ENCODE data around the gene APRT.

APRT gene, protein sequence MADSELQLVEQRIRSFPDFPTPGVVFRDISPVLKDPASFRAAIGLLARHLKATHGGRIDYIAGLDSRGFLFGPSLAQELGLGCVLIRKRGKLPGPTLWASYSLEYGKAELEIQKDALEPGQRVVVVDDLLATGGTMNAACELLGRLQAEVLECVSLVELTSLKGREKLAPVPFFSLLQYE

DNA sequence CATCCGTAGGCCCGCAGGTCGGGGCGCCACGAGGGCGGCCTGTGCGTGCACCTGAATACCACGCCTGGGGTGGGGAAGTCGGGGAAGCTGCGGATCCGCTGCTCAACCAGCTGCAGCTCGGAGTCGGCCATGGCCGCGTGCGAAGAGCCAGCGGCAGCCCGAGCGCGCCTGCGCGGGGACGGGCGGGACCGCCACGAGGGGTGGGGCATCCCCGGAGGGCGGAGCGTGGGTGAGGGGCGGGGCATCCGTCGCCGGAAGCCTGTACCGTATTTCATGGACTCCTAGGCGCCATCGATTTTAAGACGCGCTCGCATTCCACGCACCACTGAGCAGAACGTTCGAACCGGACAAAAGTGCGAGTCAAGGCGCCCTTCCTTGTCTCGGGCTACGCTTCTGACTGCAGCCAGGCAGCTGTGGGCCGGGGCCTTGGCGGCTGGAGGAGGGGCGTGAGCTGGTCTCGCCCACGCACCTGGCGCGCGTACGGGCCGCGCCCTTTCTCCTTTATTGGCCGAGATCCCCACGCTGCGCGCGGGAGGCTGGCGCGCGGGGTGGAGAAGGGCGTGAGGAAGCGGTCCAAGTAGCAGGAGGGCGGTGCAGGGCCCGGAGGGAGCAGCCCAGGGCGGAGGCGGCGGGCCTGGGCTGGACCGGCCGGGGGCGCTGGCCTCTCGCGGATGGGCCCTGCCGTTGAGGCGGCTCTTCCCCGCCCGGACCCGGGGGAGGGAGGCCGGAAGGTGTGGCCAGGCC, at the start of gene APRT:
TSS of gene APRT (minus strand) at position 160 of the 744 bp plus-strand sequence. CDS start at position 131, 29 bp downstream.
- H3K4me3 Mint-ChIP-seq, result peak within 1 kb of the TSS; percentile 94
- peak within 1 kb of the TSS; percentile 99 for H3K27ac Mint-ChIP-seq
- H3K36me3 Mint-ChIP-seq (ENCODE audit: low read depth), result peaks cover 25% of the 10 kb centered on the region
- no peaks in the 10 kb centered on the region for H3K9me3 Mint-ChIP-seq
- H3K27me3 Mint-ChIP-seq (ENCODE audit: low read depth), result no peaks in the 10 kb centered on the region
- H3K4me1 Mint-ChIP-seq (ENCODE audit: low read depth), result peaks cover 13% of the 10 kb centered on the region
- peak; percentile 95 for DNase-seq (ENCODE audit: low spot score)

DNA sequence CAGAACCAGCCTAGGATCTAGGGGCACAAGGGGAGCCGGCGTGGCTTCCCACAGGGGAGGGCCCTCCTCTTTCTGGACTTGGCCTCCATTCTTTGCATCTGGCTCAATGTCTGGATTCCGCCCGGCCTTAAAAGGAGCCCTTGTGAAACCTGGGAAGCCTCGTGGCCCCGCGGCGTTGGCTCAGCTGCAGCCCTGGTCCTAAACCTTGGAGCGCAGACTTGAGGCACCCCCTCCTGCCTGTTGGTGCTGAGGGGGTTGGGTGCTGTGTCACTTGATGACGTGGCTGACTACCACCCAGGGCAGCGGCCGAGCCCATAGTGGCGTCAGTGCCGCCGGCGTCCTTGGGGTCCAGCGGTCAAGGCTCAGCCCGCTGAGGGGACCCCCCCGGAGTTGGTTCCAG, 49.6 kb upstream of the APRT start:
- no peak for DNase-seq (ENCODE audit: low spot score)
- no peak overlapping the region for H3K27ac Mint-ChIP-seq
- no peak overlapping the region for H3K4me3 Mint-ChIP-seq
- H3K36me3 Mint-ChIP-seq (ENCODE audit: low read depth), result peaks cover 9% of the 10 kb centered on the region
- H3K27me3 Mint-ChIP-seq (ENCODE audit: low read depth), result no peaks in the 10 kb centered on the region
- H3K9me3 Mint-ChIP-seq, result no peaks in the 10 kb centered on the region
- peaks cover 7% of the 10 kb centered on the region for H3K4me1 Mint-ChIP-seq (ENCODE audit: low read depth)

DNA sequence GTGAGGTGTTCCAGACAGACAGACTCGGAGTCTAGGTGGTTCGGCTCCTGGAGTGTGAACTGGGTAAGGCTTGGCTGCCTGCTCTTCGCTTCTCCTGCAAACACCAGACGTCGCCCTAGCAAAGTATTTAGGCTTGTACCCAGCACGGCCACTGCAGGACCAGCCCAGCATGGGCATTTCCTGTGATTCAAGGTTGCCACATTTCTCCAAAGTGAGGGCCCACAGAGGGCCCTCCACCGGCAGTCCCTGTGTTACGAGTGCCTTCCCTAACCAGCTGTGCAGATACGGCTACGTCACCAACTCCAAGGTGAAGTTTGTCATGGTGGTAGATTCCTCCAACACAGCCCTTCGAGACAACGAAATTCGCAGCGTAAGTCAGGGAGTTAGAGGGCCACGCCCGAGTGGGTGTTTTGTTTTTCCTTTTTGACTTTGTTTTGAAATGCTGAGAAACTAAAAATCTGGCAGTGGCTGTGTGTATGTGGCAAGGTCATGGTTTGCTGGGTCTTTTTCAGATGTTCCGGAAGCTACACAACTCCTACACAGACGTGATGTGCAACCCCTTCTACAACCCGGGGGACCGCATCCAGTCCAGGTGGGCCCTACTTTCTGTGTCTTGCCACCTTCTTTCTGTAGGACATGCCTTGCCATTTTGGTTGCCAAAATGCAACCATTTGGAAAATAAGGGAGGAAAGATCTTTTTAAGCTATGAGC, 47.8 kb upstream of the APRT start:
- Mint-ChIP-seq H3K9me3 (no peaks in the 10 kb centered on the region), H3K36me3 (ENCODE audit: low read depth) (peaks cover 11% of the 10 kb centered on the region), H3K27ac (no peak overlapping the region), H3K4me1 (ENCODE audit: low read depth) (peaks cover 11% of the 10 kb centered on the region), H3K4me3 (no peak overlapping the region), H3K27me3 (ENCODE audit: low read depth) (no peaks in the 10 kb centered on the region)
- DNase-seq (ENCODE audit: low spot score), result no peak

DNA sequence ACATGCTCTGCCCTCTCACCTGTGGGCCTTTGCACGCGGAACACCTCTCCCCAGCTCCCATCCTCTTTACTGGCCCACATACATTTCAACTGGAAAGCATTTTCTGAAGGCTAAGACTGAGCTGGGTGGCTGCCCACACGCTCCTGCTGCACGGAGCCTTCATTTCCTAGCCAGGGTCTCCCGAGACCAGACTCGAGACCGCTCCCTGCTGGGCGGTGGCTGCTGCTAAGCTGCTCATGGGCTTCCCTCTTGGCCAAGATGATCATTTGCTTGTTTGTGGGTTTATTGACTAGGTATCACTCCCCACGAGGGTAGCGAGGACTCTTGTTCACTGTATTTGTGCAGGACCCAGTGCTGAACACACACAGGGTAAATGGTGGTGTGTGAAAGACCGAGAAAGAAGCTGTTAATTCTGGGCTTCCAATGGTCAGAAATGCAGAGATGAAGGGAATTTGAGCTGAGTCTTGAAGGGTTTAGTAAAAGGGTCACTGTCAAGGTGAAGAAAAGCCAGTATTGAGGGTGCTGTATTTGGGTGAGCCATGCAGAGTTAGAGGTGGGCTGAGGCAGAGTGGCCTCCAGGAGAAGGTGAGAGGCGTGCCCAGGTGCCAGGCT, 46.1 kb upstream of the APRT start:
- DNase-seq (ENCODE audit: low spot score), result peak; percentile 71
- H3K27ac Mint-ChIP-seq, result peak overlapping the region; percentile 94
- peaks cover 11% of the 10 kb centered on the region for H3K36me3 Mint-ChIP-seq (ENCODE audit: low read depth)

DNA sequence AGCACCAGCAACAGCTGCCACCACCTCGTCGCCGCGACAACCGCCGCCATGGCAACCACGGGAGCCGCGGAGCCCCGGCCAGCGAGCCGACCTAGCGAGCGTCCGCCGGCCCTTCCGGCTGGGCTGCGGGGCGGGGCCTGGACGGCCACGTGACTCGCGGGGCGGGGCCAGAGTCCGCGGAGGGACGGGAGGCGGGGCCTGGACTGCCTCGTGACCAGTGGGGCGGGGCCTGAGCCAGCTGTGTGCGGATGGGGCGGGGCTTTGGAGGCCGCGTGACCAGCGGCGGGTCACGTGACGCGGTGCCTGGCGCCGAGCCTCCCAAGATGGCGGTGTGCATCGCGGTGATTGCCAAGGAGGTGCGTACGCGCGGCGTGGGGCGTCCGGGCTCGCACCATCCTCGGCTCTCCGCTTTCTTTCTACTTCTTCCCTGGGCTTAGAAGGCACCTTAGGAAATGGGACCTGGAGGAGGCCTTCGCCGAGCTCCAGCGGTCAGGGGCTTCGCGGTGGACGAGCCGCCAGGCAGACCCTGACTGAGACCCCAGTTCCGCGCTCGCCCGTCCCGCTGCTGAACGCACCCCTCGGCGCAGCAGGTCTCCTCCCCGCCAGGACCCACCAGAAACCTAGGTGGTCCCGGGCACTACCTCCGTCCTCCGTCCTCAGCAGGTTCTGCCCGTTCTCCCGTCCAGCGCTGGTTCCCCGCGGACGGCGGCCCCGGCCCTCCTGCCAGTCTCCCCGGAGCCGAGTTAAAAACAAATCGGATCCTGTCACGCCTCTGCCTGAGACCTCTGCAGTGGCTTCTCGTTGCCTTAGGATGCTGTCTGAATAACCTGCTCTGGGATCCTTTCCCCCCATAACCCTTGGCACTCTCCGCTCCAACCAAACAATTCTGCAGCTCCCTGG, 45.4 kb upstream of the APRT start, which contains the start of the genes GALNS and TRAPPC2L:
TSS of gene GALNS (minus strand) at position 120 of the 900 bp plus-strand sequence. CDS start at position 50, 70 bp downstream.
TSS of gene TRAPPC2L (plus strand) at position 300 of the 900 bp plus-strand sequence. CDS start at position 324, 24 bp downstream.
- Mint-ChIP-seq H3K27me3 (ENCODE audit: low read depth) (no peaks in the 10 kb centered on the region), H3K4me1 (ENCODE audit: low read depth) (peaks cover 11% of the 10 kb centered on the region), H3K27ac (peak within 1 kb of the TSS; percentile 94), H3K4me3 (peak within 1 kb of the TSS; percentile 99), H3K9me3 (no peaks in the 10 kb centered on the region), H3K36me3 (ENCODE audit: low read depth) (peaks cover 11% of the 10 kb centered on the region)
- peak; percentile 98 for DNase-seq (ENCODE audit: low spot score)

More for the DNA sequence above, 46.1 kb upstream of the APRT start:
- peak overlapping the region; percentile 99 for H3K4me3 Mint-ChIP-seq
- no peaks in the 10 kb centered on the region for H3K27me3 Mint-ChIP-seq (ENCODE audit: low read depth)
- no peaks in the 10 kb centered on the region for H3K9me3 Mint-ChIP-seq
- peaks cover 11% of the 10 kb centered on the region for H3K4me1 Mint-ChIP-seq (ENCODE audit: low read depth)

DNA sequence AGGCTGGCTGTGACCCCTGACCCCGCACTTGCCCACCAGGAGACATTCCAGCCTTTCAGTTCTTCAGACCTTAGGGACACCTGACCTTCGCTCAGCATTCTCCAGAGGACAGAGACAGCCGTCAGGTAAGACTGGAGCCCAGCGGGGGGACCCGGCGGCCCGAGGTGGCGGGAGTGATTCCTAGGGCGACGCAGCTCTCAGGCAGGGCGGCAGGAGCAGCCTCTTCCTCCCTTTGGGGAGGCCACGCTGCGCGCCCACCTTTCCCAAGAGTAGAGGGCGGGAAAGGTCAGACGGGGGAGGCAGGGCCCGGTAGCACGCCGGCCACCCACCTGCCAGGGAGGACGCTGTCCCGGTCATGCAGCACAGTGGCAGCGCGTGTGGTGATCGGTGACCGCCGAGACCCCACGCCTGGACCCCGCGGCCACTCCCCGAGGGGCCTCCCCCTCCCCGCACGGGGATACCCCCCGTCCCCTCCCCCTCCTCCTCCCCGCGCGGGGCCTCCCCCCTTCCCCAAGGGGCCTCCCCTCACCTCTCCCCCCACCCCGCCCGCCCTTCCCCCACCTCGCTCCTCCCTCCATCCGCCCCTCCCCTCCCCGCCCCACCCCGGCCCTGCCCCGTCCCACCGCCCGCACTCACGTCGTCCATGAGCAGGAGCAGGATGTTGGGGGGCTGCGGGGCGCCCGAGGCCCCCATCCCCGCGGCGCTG, 44.5 kb upstream of the APRT start:
- Mint-ChIP-seq H3K4me1 (ENCODE audit: low read depth) (peaks cover 11% of the 10 kb centered on the region), H3K4me3 (peak overlapping the region; percentile 99), H3K36me3 (ENCODE audit: low read depth) (peaks cover 11% of the 10 kb centered on the region), H3K9me3 (no peaks in the 10 kb centered on the region), H3K27ac (no peak overlapping the region), H3K27me3 (ENCODE audit: low read depth) (no peaks in the 10 kb centered on the region)
- no peak for DNase-seq (ENCODE audit: low spot score)

DNA sequence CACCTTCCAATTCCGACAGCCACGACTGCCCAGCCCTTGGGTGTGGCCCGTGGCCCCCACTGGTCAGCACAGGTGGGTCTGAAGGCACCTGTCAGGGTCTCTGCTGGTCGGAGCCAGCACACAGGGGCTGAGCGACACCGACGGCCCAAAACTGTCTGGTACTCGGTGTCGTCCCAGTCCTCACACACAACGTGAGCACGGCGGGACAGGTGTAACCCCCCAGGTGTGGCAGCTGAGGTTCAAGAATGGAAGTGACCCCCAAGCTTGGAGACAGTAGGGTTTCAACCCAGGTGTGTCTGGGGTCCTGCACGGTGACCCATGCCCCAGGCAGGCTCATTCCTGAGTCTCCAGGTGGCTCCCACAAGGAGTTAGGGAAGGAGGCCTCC, 44.0 kb upstream of the APRT start:
- Mint-ChIP-seq H3K27ac (no peak overlapping the region), H3K4me1 (ENCODE audit: low read depth) (peaks cover 11% of the 10 kb centered on the region), H3K4me3 (peak overlapping the region; percentile 78), H3K9me3 (no peaks in the 10 kb centered on the region), H3K27me3 (ENCODE audit: low read depth) (no peaks in the 10 kb centered on the region), H3K36me3 (ENCODE audit: low read depth) (peaks cover 9% of the 10 kb centered on the region)
- DNase-seq (ENCODE audit: low spot score), result no peak

DNA sequence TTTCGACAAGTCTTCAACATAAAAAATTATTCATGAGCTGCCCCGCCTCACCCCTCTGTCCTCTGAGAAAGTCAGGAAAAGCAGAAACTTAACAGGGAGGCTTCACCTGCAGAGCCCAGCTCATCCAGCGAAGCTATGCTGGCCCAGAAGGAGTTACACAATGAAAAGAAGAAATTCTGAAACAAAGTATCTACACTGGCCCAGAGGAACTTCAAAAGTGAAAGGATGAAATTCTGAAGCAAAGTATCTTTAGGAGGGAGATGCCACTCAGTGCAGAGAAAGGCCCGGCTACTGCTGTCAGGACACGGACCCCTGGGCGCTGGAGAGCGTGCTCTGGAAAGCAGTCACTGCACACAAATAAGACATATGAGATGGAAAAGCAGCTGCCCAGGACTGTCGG, 43.4 kb upstream of the APRT start:
- DNase-seq (ENCODE audit: low spot score), result no peak
- peak overlapping the region; percentile 75 for H3K4me3 Mint-ChIP-seq
- no peaks in the 10 kb centered on the region for H3K9me3 Mint-ChIP-seq
- peak overlapping the region; percentile 68 for H3K27ac Mint-ChIP-seq
- H3K4me1 Mint-ChIP-seq (ENCODE audit: low read depth), result peaks cover 11% of the 10 kb centered on the region
- H3K36me3 Mint-ChIP-seq (ENCODE audit: low read depth), result peaks cover 8% of the 10 kb centered on the region
- H3K27me3 Mint-ChIP-seq (ENCODE audit: low read depth), result no peaks in the 10 kb centered on the region

DNA sequence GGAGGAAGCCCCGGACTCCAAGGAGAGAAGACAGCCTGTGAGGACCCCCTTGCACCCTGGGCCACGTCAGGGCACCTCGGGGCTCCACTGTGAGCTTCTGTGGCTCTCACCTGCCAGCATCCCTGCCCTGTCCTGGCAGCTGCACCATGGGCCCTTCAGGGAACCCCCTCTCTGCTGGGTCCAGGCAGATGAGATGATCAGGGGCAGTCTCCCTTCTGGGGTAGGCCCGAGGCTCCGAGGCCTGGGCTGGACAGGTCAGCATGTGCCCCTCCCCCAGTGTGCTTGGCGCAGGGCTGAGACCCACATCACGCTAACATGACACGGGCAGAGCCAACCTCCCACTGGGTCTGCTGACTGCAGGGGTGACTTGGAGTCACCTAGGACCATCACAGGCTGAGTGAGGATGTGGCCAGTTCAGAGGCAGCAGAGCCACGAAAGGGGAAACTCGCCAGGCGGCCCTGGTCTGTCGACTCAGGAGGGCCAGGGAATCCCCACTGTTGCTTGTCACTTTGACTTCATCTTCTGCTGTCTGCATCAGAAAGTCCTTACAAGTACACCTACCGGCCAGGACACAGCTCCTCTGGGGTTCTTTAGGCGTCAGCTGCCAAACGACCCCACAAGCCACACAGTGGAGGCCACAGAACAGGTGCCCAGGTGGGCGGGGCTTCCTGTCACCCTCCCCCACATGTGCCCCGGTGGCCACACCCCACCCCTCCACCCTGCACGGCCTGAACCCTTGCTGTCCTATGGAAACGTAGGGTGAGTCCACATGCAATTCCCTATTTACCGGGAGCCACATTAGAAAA, 42.8 kb upstream of the APRT start:
- Mint-ChIP-seq H3K27ac (no peak overlapping the region), H3K4me1 (ENCODE audit: low read depth) (peaks cover 11% of the 10 kb centered on the region), H3K36me3 (ENCODE audit: low read depth) (peaks cover 5% of the 10 kb centered on the region), H3K4me3 (peak overlapping the region; percentile 75), H3K27me3 (ENCODE audit: low read depth) (no peaks in the 10 kb centered on the region), H3K9me3 (no peaks in the 10 kb centered on the region)
- DNase-seq (ENCODE audit: low spot score), result no peak

DNA sequence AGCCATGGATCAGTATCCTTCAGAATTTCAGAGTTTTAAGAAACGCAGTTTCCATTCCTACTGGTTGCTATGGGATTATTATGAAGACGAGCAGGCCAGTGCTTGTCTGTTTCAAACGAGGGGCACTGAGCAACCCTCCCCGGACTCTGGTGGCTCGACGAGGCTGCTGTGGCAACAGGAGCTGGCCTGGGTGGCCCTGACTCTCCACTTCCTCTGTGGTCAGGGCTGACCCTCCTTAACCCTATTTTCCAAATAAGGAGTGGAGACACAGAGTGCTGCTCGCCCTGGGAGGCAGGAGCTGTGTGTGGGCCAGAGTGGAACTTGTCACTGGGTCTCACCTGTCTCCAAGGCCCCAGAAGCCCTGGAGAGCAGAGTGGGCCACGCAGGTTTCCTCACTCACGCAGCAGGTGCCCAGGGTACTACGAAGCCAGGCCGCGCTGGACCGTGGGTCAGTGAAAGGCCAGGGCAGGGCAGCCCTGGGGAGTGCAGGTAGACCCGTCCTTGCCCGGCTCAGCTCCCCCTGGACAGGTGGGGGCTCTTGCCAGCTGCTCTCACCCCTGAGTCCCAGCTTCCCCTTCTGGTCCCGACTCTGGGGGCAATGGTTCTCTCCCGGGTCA, 41.7 kb upstream of the APRT start:
- no peak overlapping the region for H3K4me3 Mint-ChIP-seq
- H3K9me3 Mint-ChIP-seq, result no peaks in the 10 kb centered on the region
- no peaks in the 10 kb centered on the region for H3K27me3 Mint-ChIP-seq (ENCODE audit: low read depth)
- H3K4me1 Mint-ChIP-seq (ENCODE audit: low read depth), result peaks cover 11% of the 10 kb centered on the region
- peaks cover 4% of the 10 kb centered on the region for H3K36me3 Mint-ChIP-seq (ENCODE audit: low read depth)
- DNase-seq (ENCODE audit: low spot score), result no peak
- H3K27ac Mint-ChIP-seq, result no peak overlapping the region

DNA sequence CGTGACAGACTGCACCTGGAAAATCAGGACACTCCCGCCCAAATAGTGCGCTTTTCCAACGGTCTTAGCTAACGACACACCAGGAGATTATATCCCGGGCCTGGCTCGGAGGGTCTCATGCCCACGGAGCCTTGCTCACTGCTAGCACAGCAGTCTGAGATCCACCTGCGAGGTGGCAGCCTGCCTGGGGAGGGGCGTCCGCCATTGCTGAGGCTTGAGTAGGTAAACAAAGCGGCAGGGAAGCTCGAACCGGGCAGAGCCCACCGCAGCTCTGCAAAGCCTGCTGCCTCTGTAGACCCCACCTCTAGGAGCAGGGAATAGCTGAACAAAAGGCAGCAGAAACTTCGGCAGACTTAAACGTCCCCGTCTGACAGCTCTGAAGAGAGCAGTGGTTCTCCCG, 39.9 kb upstream of the APRT start:
- no peak overlapping the region for H3K4me3 Mint-ChIP-seq
- peaks cover 4% of the 10 kb centered on the region for H3K4me1 Mint-ChIP-seq (ENCODE audit: low read depth)
- no peak overlapping the region for H3K27ac Mint-ChIP-seq
- no peak for DNase-seq (ENCODE audit: low spot score)
- peaks cover 2% of the 10 kb centered on the region for H3K36me3 Mint-ChIP-seq (ENCODE audit: low read depth)
- H3K9me3 Mint-ChIP-seq, result no peaks in the 10 kb centered on the region
- H3K27me3 Mint-ChIP-seq (ENCODE audit: low read depth), result no peaks in the 10 kb centered on the region
